ENCODE measurements around the gene HDHD5. TPM values are rescaled to one million over a fixed set of nuclear protein-coding genes. Genes with fewer than 3 reads are reported as not detected.

Gene HDHD5
- total RNA-seq, 1 experiment from 2014 or later: 59.4 TPM

DNA sequence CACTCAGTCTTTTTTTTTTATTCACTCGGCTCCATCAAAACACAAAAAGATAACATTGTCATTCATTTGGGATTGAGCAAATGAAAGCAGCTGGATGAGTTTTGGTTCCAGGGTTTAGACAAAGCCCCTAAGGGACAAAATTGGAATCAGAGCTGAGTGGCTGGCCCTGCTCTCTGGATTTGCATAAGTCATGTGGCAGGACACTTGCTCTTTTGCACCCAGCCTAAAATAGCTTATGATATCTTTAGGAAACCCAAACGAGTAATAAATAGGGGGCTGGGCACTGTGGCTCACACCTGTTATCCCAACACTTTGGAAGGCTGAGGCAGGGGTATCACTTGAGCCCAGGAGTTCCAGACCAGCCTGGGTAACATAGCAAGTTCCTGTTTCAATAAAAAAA, 27.0 kb downstream of the HDHD5 start:
- ChIA-PET POLR2A (ENCODE audit: low non-redundant PET) (no interaction called here), CTCF (no interaction called here)
- H3K4me3 ChIP-seq (ENCODE audit: low read depth, low read length, poor library complexity, severe bottlenecking): no peak overlapping the region
- TF ChIP-seq CTCF (conservative IDR thresholded peaks at IDR 0.05; ENCODE audit: low read depth, low read length) (no peak), EZH2 (IDR thresholded peaks at IDR 0.05; ENCODE audit: borderline replicate concordance, low read depth, low read length, poor library complexity, severe bottlenecking) (no peak)
- no peaks in the 10 kb centered on the region for H3K9me3 ChIP-seq (ENCODE audit: low read depth, low read length, poor library complexity, severe bottlenecking)
- H3K27me3 ChIP-seq (replicated peaks; ENCODE audit: insufficient read depth, low read depth, low read length, poor library complexity): no peaks in the 10 kb centered on the region
- H3K36me3 ChIP-seq (ENCODE audit: insufficient read depth, low read length, poor library complexity, severe bottlenecking): no peaks in the 10 kb centered on the region
- H3K4me1 ChIP-seq (ENCODE audit: insufficient read depth, low read length, poor library complexity, severe bottlenecking): no peaks in the 10 kb centered on the region
- no peak overlapping the region for H3K27ac ChIP-seq (ENCODE audit: low read depth, low read length, poor library complexity, severe bottlenecking)
- DNase-seq (ENCODE audit: low spot score): no peak
- intact Hi-C loops (cut with micrococcal nuclease; ENCODE audit: unreplicated experiment): no loop called here
- no TSS peak for BruUV-seq (replicated peaks)

DNA sequence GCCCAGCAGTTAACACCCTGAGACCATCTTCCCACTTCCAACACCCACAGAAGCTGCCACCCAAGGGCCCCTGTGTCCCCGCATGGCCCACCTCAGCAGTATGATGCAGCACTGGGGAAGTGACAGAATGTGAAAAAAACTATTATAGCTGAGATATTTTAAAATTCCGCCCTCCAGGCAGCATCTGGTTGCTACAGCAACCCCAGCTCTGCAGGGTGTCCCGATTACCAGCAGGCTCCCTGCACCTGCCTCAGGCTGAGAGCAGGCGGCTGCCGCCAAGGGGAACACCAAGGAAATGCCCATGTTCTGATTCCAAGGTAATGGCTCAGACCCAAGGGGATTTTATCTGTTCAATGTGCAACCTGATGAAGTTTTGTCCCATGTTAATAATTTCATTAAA, 27.4 kb downstream of the HDHD5 start:
- Histone ChIP-seq H3K27ac (ENCODE audit: low read depth, low read length, poor library complexity, severe bottlenecking) (no peak overlapping the region), H3K36me3 (ENCODE audit: insufficient read depth, low read length, poor library complexity, severe bottlenecking) (no peaks in the 10 kb centered on the region), H3K4me3 (ENCODE audit: low read depth, low read length, poor library complexity, severe bottlenecking) (no peak overlapping the region), H3K9me3 (ENCODE audit: low read depth, low read length, poor library complexity, severe bottlenecking) (no peaks in the 10 kb centered on the region), H3K4me1 (ENCODE audit: insufficient read depth, low read length, poor library complexity, severe bottlenecking) (no peaks in the 10 kb centered on the region), H3K27me3 (replicated peaks; ENCODE audit: insufficient read depth, low read depth, low read length, poor library complexity) (no peaks in the 10 kb centered on the region)
- ChIA-PET CTCF (no interaction called here), POLR2A (ENCODE audit: low non-redundant PET) (no interaction called here)
- intact Hi-C loops (cut with micrococcal nuclease; ENCODE audit: unreplicated experiment): no loop called here
- BruUV-seq (replicated peaks): no TSS peak
- DNase-seq (ENCODE audit: low spot score): no peak
- TF ChIP-seq CTCF (conservative IDR thresholded peaks at IDR 0.05; ENCODE audit: low read depth, low read length): no peak
- TF ChIP-seq EZH2 (IDR thresholded peaks at IDR 0.05; ENCODE audit: borderline replicate concordance, low read depth, low read length, poor library complexity, severe bottlenecking): no peak

GRCh38 chr22:17130199-17130598, 28.9 kb downstream of the HDHD5 start:
- intact Hi-C loops (cut with micrococcal nuclease; ENCODE audit: unreplicated experiment): no loop called here
- BruUV-seq (replicated peaks): no TSS peak
- Histone ChIP-seq H3K36me3 (ENCODE audit: insufficient read depth, low read length, poor library complexity, severe bottlenecking) (no peaks in the 10 kb centered on the region), H3K27me3 (replicated peaks; ENCODE audit: insufficient read depth, low read depth, low read length, poor library complexity) (no peaks in the 10 kb centered on the region), H3K9me3 (ENCODE audit: low read depth, low read length, poor library complexity, severe bottlenecking) (no peaks in the 10 kb centered on the region), H3K4me3 (ENCODE audit: low read depth, low read length, poor library complexity, severe bottlenecking) (no peak overlapping the region), H3K4me1 (ENCODE audit: insufficient read depth, low read length, poor library complexity, severe bottlenecking) (no peaks in the 10 kb centered on the region), H3K27ac (ENCODE audit: low read depth, low read length, poor library complexity, severe bottlenecking) (no peak overlapping the region)
- DNase-seq (ENCODE audit: low spot score): no peak
- ChIA-PET CTCF (no interaction called here), POLR2A (ENCODE audit: low non-redundant PET) (no interaction called here)
- TF ChIP-seq CTCF (conservative IDR thresholded peaks at IDR 0.05; ENCODE audit: low read depth, low read length): no peak
- no peak for TF ChIP-seq EZH2 (IDR thresholded peaks at IDR 0.05; ENCODE audit: borderline replicate concordance, low read depth, low read length, poor library complexity, severe bottlenecking)
